Thoracic aorta (tissue), 2 donors: Measurements from ENCODE around the gene ATP10A. TPM values are rescaled to one million over a fixed set of nuclear protein-coding genes. Genes with fewer than 3 reads are reported as not detected.
A peak's percentile ranks its signal among the peaks of the same experiment; 100 is the strongest.
"Not testable (repeated sequence)": the region's sequence is repeated elsewhere in the genome, so short reads cannot be mapped to it uniquely, and the experiment has no call there.

Source experiments
- ATAC-seq: fragments of 150-250 bp; one replicate; pipeline ENCODE4 v1.8.0; 2017; ENCODE audit warnings: low read depth; ENCODE audit not compliant: insufficient number of reproducible peaks, low FRiP score
- DNase-seq: peaks from one replicate; pipeline ENCODE4 v3.0.0-alpha.2; 2020; ENCODE audit warnings: low spot score
- H3K27ac ChIP-seq, 2 donors: fragments of 200-600 bp; sonication (generic); 1 replicate in 1 of 2; 2 replicates in 1 of 2; pipeline ENCODE4 v1.5.1; 2016; ENCODE audit warnings: mild to moderate bottlenecking in 2 of 2, moderate library complexity in 2 of 2
- H3K27me3 ChIP-seq: fragments of 200-600 bp; sonication (generic); replicated peaks from 2 replicates; pipeline ENCODE4 v1.6.0; 2016; ENCODE audit warnings: mild to moderate bottlenecking; ENCODE audit not compliant: insufficient read depth
- H3K36me3 ChIP-seq: fragments of 200-600 bp; sonication (generic); one replicate; pipeline ENCODE4 v1.5.1; 2016
- H3K4me1 ChIP-seq, 2 donors: fragments of 200-600 bp; sonication (generic); 1 replicate in 1 of 2; 2 replicates in 1 of 2; pipeline versions ENCODE4 v1.5.1 to v1.6.0; 2016; ENCODE audit warnings: low read depth in 2 of 2, mild to moderate bottlenecking in 1 of 2; ENCODE audit not compliant: control insufficient read depth in 1 of 2
- H3K4me3 ChIP-seq: fragments of 200-600 bp; sonication (generic); 2 replicates; pipeline ENCODE4 v1.5.1; 2016; ENCODE audit warnings: mild to moderate bottlenecking
- H3K9me3 ChIP-seq: fragments of 200-600 bp; sonication (generic); 2 replicates; pipeline ENCODE4 v1.5.1; 2016
- CTCF ChIP-seq: fragments of 200-600 bp; sonication (generic); IDR thresholded peaks from one replicate; pipeline ENCODE4 v1.5.1; 2019; ENCODE audit warnings: antibody characterized with exemption
- total RNA-seq, 2 donors: library from RNA; depleted of rRNA; stranded (reverse); fragments of >200 nt; gene quantifications; one replicate each; pipeline versions ENCODE4 v1.1.0 to v1.2.3, GENCODE V29; 2016

The ATP10A gene
- total RNA-seq, 2 donors from 2014 or later: 59.4 to 89.8 TPM

- ATAC-seq: no peak
- H3K4me3 ChIP-seq: peak overlapping the region; percentile 92
- no peaks in the 10 kb centered on the region for H3K36me3 ChIP-seq
- no peak for TF ChIP-seq CTCF
- H3K9me3 ChIP-seq: no peaks in the 10 kb centered on the region
- H3K27ac ChIP-seq: peak overlapping the region; percentile 92 to 95
- H3K27me3 ChIP-seq: no peaks in the 10 kb centered on the region
- peaks cover 23 to 63% of the 10 kb centered on the region in 2 donors for H3K4me1 ChIP-seq
- no peak for DNase-seq
Observed at GRCh38 chr15:25858952-25859760, 4.0 kb downstream of the ATP10A start.

- not testable (repeated sequence) for ATAC-seq, H3K27ac ChIP-seq, H3K27me3 ChIP-seq, H3K4me3 ChIP-seq, H3K36me3 ChIP-seq, DNase-seq, H3K9me3 ChIP-seq
- peaks cover 45 to 88% of the 10 kb centered on the region in 2 donors for H3K4me1 ChIP-seq
Observed at GRCh38 chr15:25856059-25856458, 7.1 kb downstream of the ATP10A start.

GRCh38 chr15:25852661-25853524, 10.2 kb downstream of the ATP10A start:
- Histone ChIP-seq H3K27me3 (no peaks in the 10 kb centered on the region), H3K36me3 (no peaks in the 10 kb centered on the region), H3K9me3 (no peaks in the 10 kb centered on the region), H3K4me3 (peak overlapping the region; percentile 1), H3K27ac (peak overlapping the region; percentile 95 to 99), H3K4me1 (peaks cover 52 to 92% of the 10 kb centered on the region in 2 donors)
- ATAC-seq: no peak
- peak; percentile 11 for TF ChIP-seq CTCF
- no peak for DNase-seq

GRCh38 chr15:25852027-25852426, 11.1 kb downstream of the ATP10A start:
- DNase-seq: no peak
- no peak for TF ChIP-seq CTCF
- Histone ChIP-seq H3K9me3 (no peaks in the 10 kb centered on the region), H3K36me3 (no peaks in the 10 kb centered on the region), H3K4me1 (peaks cover 46 to 92% of the 10 kb centered on the region in 2 donors), H3K27me3 (no peaks in the 10 kb centered on the region), H3K4me3 (no peak overlapping the region), H3K27ac (peak overlapping the region; percentile 95 to 99)
- ATAC-seq: no peak

- DNase-seq (no peak), ATAC-seq (peak; percentile 84)
- Histone ChIP-seq H3K9me3 (no peaks in the 10 kb centered on the region), H3K36me3 (no peaks in the 10 kb centered on the region), H3K27ac (peak overlapping the region; percentile 95 to 99), H3K4me3 (peak overlapping the region; percentile 75), H3K27me3 (no peaks in the 10 kb centered on the region), H3K4me1 (peaks cover 51 to 94% of the 10 kb centered on the region in 2 donors)
- no peak for TF ChIP-seq CTCF
Observed at GRCh38 chr15:25850154-25851111, 12.7 kb downstream of the ATP10A start.
